ENCODE data around the gene PRR7. TPM values are rescaled to one million over a fixed set of nuclear protein-coding genes. Genes with fewer than 3 reads are reported as not detected.

Gene PRR7
- total RNA-seq, 1 donor from 2014 or later = 2.1 TPM

- Histone ChIP-seq H3K27ac (no peak overlapping the region), H3K9me3 (no peaks in the 10 kb centered on the region), H3K4me3 (no peak overlapping the region), H3K27me3 (no peaks in the 10 kb centered on the region), H3K4me1 (peaks cover 37% of the 10 kb centered on the region), H3K36me3 (peaks cover 32% of the 10 kb centered on the region)
- DNase-seq = no peak
- TF ChIP-seq CTCF (IDR thresholded peaks at IDR 0.05) = no peak
- intact Hi-C loops (cut with DNase I) = no loop called here
- no peak for ATAC-seq
Measured at GRCh38 chr5:177491983-177492746, 45.6 kb downstream of the PRR7 start.

GRCh38 chr5:177492841-177493240, 46.2 kb downstream of the PRR7 start:
- peaks cover 37% of the 10 kb centered on the region for H3K4me1 ChIP-seq
- no peak overlapping the region for H3K4me3 ChIP-seq
- peaks cover 26% of the 10 kb centered on the region for H3K36me3 ChIP-seq
- intact Hi-C loops (cut with DNase I) = no loop called here
- no peak for TF ChIP-seq CTCF (IDR thresholded peaks at IDR 0.05)
- no peak overlapping the region for H3K27ac ChIP-seq
- ATAC-seq (no peak), DNase-seq (no peak)
- no peaks in the 10 kb centered on the region for H3K9me3 ChIP-seq
- no peaks in the 10 kb centered on the region for H3K27me3 ChIP-seq

GRCh38 chr5:177493795-177494345, 47.3 kb downstream of the PRR7 start:
- intact Hi-C loops (cut with DNase I) = no loop called here
- Histone ChIP-seq H3K4me1 (peaks cover 47% of the 10 kb centered on the region), H3K36me3 (peaks cover 18% of the 10 kb centered on the region), H3K27ac (peak overlapping the region; percentile 81), H3K27me3 (no peaks in the 10 kb centered on the region), H3K9me3 (no peaks in the 10 kb centered on the region), H3K4me3 (no peak overlapping the region)
- DNase-seq (no peak), ATAC-seq (no peak)
- TF ChIP-seq CTCF (IDR thresholded peaks at IDR 0.05) = no peak

GRCh38 chr5:177494346-177495195, 48.0 kb downstream of the PRR7 start:
- H3K4me1 ChIP-seq = peaks cover 47% of the 10 kb centered on the region
- H3K36me3 ChIP-seq = peaks cover 14% of the 10 kb centered on the region
- intact Hi-C loops (cut with DNase I) = no loop called here
- no peaks in the 10 kb centered on the region for H3K9me3 ChIP-seq
- H3K27ac ChIP-seq = peak overlapping the region; percentile 81
- H3K4me3 ChIP-seq = peak overlapping the region; percentile 75
- DNase-seq (peak; percentile 74), ATAC-seq (peak; percentile 35)
- peak; percentile 30 for TF ChIP-seq CTCF (IDR thresholded peaks at IDR 0.05)
- no peaks in the 10 kb centered on the region for H3K27me3 ChIP-seq

GRCh38 chr5:177495243-177496060, 48.8 kb downstream of the PRR7 start:
- DNase-seq (peak; percentile 72), ATAC-seq (no peak)
- H3K4me3 ChIP-seq = peak overlapping the region; percentile 75
- H3K4me1 ChIP-seq = peaks cover 47% of the 10 kb centered on the region
- H3K27me3 ChIP-seq = no peaks in the 10 kb centered on the region
- H3K9me3 ChIP-seq = no peaks in the 10 kb centered on the region
- peaks cover 6% of the 10 kb centered on the region for H3K36me3 ChIP-seq
- peak overlapping the region; percentile 81 for H3K27ac ChIP-seq
- intact Hi-C loops (cut with DNase I) = no loop called here
- TF ChIP-seq CTCF (IDR thresholded peaks at IDR 0.05) = peak; percentile 1

Data from upper lobe of right lung (tissue), 1 donor.